ENCODE data around the gene IL20RA. TPM values are rescaled to one million over a fixed set of nuclear protein-coding genes. Genes with fewer than 3 reads are reported as not detected.

IL20RA gene
- total and polyA plus RNA-seq, 9 donors, result 16.0 to 38.7 (median 23.5) TPM

- 0% methylated on average over 1 of the region's 3 CpGs for WGBS (ENCODE audit: insufficient coverage)
- H3K4me1 ChIP-seq (ENCODE audit: control insufficient read depth, insufficient read depth, low read length), result peaks cover 9% of the 10 kb centered on the region
- no peak for DNase-seq
- no peaks in the 10 kb centered on the region for H3K36me3 ChIP-seq (ENCODE audit: control insufficient read depth, insufficient read depth, low read length)
- H3K4me3 ChIP-seq (ENCODE audit: low read length), result no peak overlapping the region
- peaks cover 11% of the 10 kb centered on the region for H3K27me3 ChIP-seq (ENCODE audit: control insufficient read depth, insufficient read depth, low read length)
- no peaks in the 10 kb centered on the region for H3K9me3 ChIP-seq (replicated peaks; ENCODE audit: control insufficient read depth, low read depth, low read length)
- H3K27ac ChIP-seq (ENCODE audit: low read length), result no peak overlapping the region
Observed at GRCh38 chr6:136992113-136992512, 52.7 kb downstream of the IL20RA start.

- Histone ChIP-seq H3K27me3 (ENCODE audit: control insufficient read depth, insufficient read depth, low read length) (peaks cover 11% of the 10 kb centered on the region), H3K4me3 (ENCODE audit: low read length) (no peak overlapping the region)
- DNase-seq, result no peak
Observed at GRCh38 chr6:136991646-136992045, 53.1 kb downstream of the IL20RA start.

GRCh38 chr6:136990754-136991153, 54.0 kb downstream of the IL20RA start:
- no peaks in the 10 kb centered on the region for H3K9me3 ChIP-seq (replicated peaks; ENCODE audit: control insufficient read depth, low read depth, low read length)
- no peak overlapping the region for H3K4me3 ChIP-seq (ENCODE audit: low read length)
- no peak for DNase-seq
- H3K36me3 ChIP-seq (ENCODE audit: control insufficient read depth, insufficient read depth, low read length), result no peaks in the 10 kb centered on the region
- H3K4me1 ChIP-seq (ENCODE audit: control insufficient read depth, insufficient read depth, low read length), result peaks cover 9% of the 10 kb centered on the region
- no peak overlapping the region for H3K27ac ChIP-seq (ENCODE audit: low read length)
- H3K27me3 ChIP-seq (ENCODE audit: control insufficient read depth, insufficient read depth, low read length), result peaks cover 11% of the 10 kb centered on the region
- WGBS (ENCODE audit: insufficient coverage), result no CpG with 5 or more reads among the region's 3 CpGs

More at GRCh38 chr6:136991646-136992045, 53.1 kb downstream of the IL20RA start:
- H3K4me1 ChIP-seq (ENCODE audit: control insufficient read depth, insufficient read depth, low read length), result peaks cover 9% of the 10 kb centered on the region
- H3K27ac ChIP-seq (ENCODE audit: low read length), result no peak overlapping the region
- H3K9me3 ChIP-seq (replicated peaks; ENCODE audit: control insufficient read depth, low read depth, low read length), result no peaks in the 10 kb centered on the region
- no peaks in the 10 kb centered on the region for H3K36me3 ChIP-seq (ENCODE audit: control insufficient read depth, insufficient read depth, low read length)

GRCh38 chr6:136990242-136990578, 54.6 kb downstream of the IL20RA start:
- no CpG with 5 or more reads among the region's 4 CpGs for WGBS (ENCODE audit: insufficient coverage)
- Histone ChIP-seq H3K27me3 (ENCODE audit: control insufficient read depth, insufficient read depth, low read length) (peaks cover 11% of the 10 kb centered on the region), H3K36me3 (ENCODE audit: control insufficient read depth, insufficient read depth, low read length) (no peaks in the 10 kb centered on the region), H3K27ac (ENCODE audit: low read length) (no peak overlapping the region), H3K4me1 (ENCODE audit: control insufficient read depth, insufficient read depth, low read length) (peaks cover 9% of the 10 kb centered on the region), H3K9me3 (replicated peaks; ENCODE audit: control insufficient read depth, low read depth, low read length) (no peaks in the 10 kb centered on the region), H3K4me3 (ENCODE audit: low read length) (peak overlapping the region; percentile 55)
- no peak for DNase-seq

- Histone ChIP-seq H3K4me3 (ENCODE audit: low read length) (peak overlapping the region; percentile 55), H3K4me1 (ENCODE audit: control insufficient read depth, insufficient read depth, low read length) (peaks cover 9% of the 10 kb centered on the region), H3K36me3 (ENCODE audit: control insufficient read depth, insufficient read depth, low read length) (no peaks in the 10 kb centered on the region), H3K27ac (ENCODE audit: low read length) (peak overlapping the region; percentile 72), H3K27me3 (ENCODE audit: control insufficient read depth, insufficient read depth, low read length) (peaks cover 11% of the 10 kb centered on the region), H3K9me3 (replicated peaks; ENCODE audit: control insufficient read depth, low read depth, low read length) (no peaks in the 10 kb centered on the region)
- DNase-seq, result peak; percentile 81
- 1% methylated on average over 40 of the region's 40 CpGs for WGBS (ENCODE audit: insufficient coverage)
Observed at GRCh38 chr6:136989571-136990241, 55.1 kb downstream of the IL20RA start.

- H3K27me3 ChIP-seq (ENCODE audit: control insufficient read depth, insufficient read depth, low read length), result peaks cover 11% of the 10 kb centered on the region
- no peak for DNase-seq
Observed at GRCh38 chr6:136987526-136987925, 57.2 kb downstream of the IL20RA start.

GRCh38 chr6:136985502-136985901, 59.3 kb downstream of the IL20RA start:
- no peaks in the 10 kb centered on the region for H3K36me3 ChIP-seq (ENCODE audit: control insufficient read depth, insufficient read depth, low read length)
- H3K4me1 ChIP-seq (ENCODE audit: control insufficient read depth, insufficient read depth, low read length), result peaks cover 9% of the 10 kb centered on the region
- H3K4me3 ChIP-seq (ENCODE audit: low read length), result no peak overlapping the region
- no peaks in the 10 kb centered on the region for H3K9me3 ChIP-seq (replicated peaks; ENCODE audit: control insufficient read depth, low read depth, low read length)
- H3K27me3 ChIP-seq (ENCODE audit: control insufficient read depth, insufficient read depth, low read length), result peaks cover 11% of the 10 kb centered on the region
- no peak for DNase-seq
- no CpG with 5 or more reads among the region's 5 CpGs for WGBS (ENCODE audit: insufficient coverage)
- no peak overlapping the region for H3K27ac ChIP-seq (ENCODE audit: low read length)

More at GRCh38 chr6:136987526-136987925, 57.2 kb downstream of the IL20RA start:
- Histone ChIP-seq H3K36me3 (ENCODE audit: control insufficient read depth, insufficient read depth, low read length) (no peaks in the 10 kb centered on the region), H3K4me3 (ENCODE audit: low read length) (no peak overlapping the region), H3K9me3 (replicated peaks; ENCODE audit: control insufficient read depth, low read depth, low read length) (no peaks in the 10 kb centered on the region), H3K27ac (ENCODE audit: low read length) (no peak overlapping the region), H3K4me1 (ENCODE audit: control insufficient read depth, insufficient read depth, low read length) (peaks cover 9% of the 10 kb centered on the region)
- no CpG with 5 or more reads among the region's 4 CpGs for WGBS (ENCODE audit: insufficient coverage)

- no peak for DNase-seq
- H3K27ac ChIP-seq (ENCODE audit: low read length), result no peak overlapping the region
- H3K36me3 ChIP-seq (ENCODE audit: control insufficient read depth, insufficient read depth, low read length), result no peaks in the 10 kb centered on the region
- peaks cover 3% of the 10 kb centered on the region for H3K4me1 ChIP-seq (ENCODE audit: control insufficient read depth, insufficient read depth, low read length)
- H3K4me3 ChIP-seq (ENCODE audit: low read length), result no peak overlapping the region
- no CpG with 5 or more reads among the region's 4 CpGs for WGBS (ENCODE audit: insufficient coverage)
- peaks cover 5% of the 10 kb centered on the region for H3K27me3 ChIP-seq (ENCODE audit: control insufficient read depth, insufficient read depth, low read length)
- no peaks in the 10 kb centered on the region for H3K9me3 ChIP-seq (replicated peaks; ENCODE audit: control insufficient read depth, low read depth, low read length)
Observed at GRCh38 chr6:136984578-136984977, 60.2 kb downstream of the IL20RA start.

GRCh38 chr6:136983687-136984086, 61.1 kb downstream of the IL20RA start:
- DNase-seq, result peak; percentile 46
- H3K36me3 ChIP-seq (ENCODE audit: control insufficient read depth, insufficient read depth, low read length), result no peaks in the 10 kb centered on the region
- H3K9me3 ChIP-seq (replicated peaks; ENCODE audit: control insufficient read depth, low read depth, low read length), result no peaks in the 10 kb centered on the region
- no peak overlapping the region for H3K4me3 ChIP-seq (ENCODE audit: low read length)
- no peaks in the 10 kb centered on the region for H3K4me1 ChIP-seq (ENCODE audit: control insufficient read depth, insufficient read depth, low read length)
- H3K27me3 ChIP-seq (ENCODE audit: control insufficient read depth, insufficient read depth, low read length), result peaks cover 4% of the 10 kb centered on the region
- no peak overlapping the region for H3K27ac ChIP-seq (ENCODE audit: low read length)
- 48% methylated on average over 2 of the region's 2 CpGs for WGBS (ENCODE audit: insufficient coverage)

GRCh38 chr6:136982928-136983327, 61.8 kb downstream of the IL20RA start:
- WGBS (ENCODE audit: insufficient coverage), result 100% methylated on average over 2 of the region's 4 CpGs
- Histone ChIP-seq H3K4me1 (ENCODE audit: control insufficient read depth, insufficient read depth, low read length) (no peaks in the 10 kb centered on the region), H3K9me3 (replicated peaks; ENCODE audit: control insufficient read depth, low read depth, low read length) (no peaks in the 10 kb centered on the region), H3K27ac (ENCODE audit: low read length) (no peak overlapping the region), H3K36me3 (ENCODE audit: control insufficient read depth, insufficient read depth, low read length) (no peaks in the 10 kb centered on the region), H3K4me3 (ENCODE audit: low read length) (no peak overlapping the region), H3K27me3 (ENCODE audit: control insufficient read depth, insufficient read depth, low read length) (peaks cover 2% of the 10 kb centered on the region)
- peak; percentile 5 for DNase-seq

- WGBS (ENCODE audit: insufficient coverage), result 0% methylated on average over 2 of the region's 5 CpGs
- Histone ChIP-seq H3K27me3 (ENCODE audit: control insufficient read depth, insufficient read depth, low read length) (peaks cover 2% of the 10 kb centered on the region), H3K4me1 (ENCODE audit: control insufficient read depth, insufficient read depth, low read length) (no peaks in the 10 kb centered on the region), H3K27ac (ENCODE audit: low read length) (no peak overlapping the region), H3K36me3 (ENCODE audit: control insufficient read depth, insufficient read depth, low read length) (no peaks in the 10 kb centered on the region), H3K4me3 (ENCODE audit: low read length) (no peak overlapping the region), H3K9me3 (replicated peaks; ENCODE audit: control insufficient read depth, low read depth, low read length) (no peaks in the 10 kb centered on the region)
- no peak for DNase-seq
Observed at GRCh38 chr6:136980070-136980469, 64.7 kb downstream of the IL20RA start.
